Stimulated activated CD4-positive, alpha-beta T cell treated with anti-CD3 and anti-CD28 coated beads, Interleukin-4, amount 100 ng/mL, for 48 hours (primary cell): ENCODE results near the gene PLD1.
"Not testable (repeated sequence)": the region's sequence is repeated elsewhere in the genome, so short reads cannot be mapped to it uniquely, and the experiment has no call there.

Experiments
- DNase-seq, 2 donors: peaks; one replicate each; pipeline ENCODE4 v3.0.0-alpha.2; 2020; ENCODE audit warnings: low read depth in 2 of 2

The PLD1 gene

GRCh38 chr3:171564748-171565480 lies 245.4 kb downstream of the PLD1 start:
- no peak for DNase-seq

- DNase-seq = no peak
These were observed 247.0 kb downstream of the PLD1 start for GRCh38 chr3:171563298-171563697.

- not testable (repeated sequence) for DNase-seq
These were observed 247.8 kb downstream of the PLD1 start for GRCh38 chr3:171562459-171562858.

DNA sequence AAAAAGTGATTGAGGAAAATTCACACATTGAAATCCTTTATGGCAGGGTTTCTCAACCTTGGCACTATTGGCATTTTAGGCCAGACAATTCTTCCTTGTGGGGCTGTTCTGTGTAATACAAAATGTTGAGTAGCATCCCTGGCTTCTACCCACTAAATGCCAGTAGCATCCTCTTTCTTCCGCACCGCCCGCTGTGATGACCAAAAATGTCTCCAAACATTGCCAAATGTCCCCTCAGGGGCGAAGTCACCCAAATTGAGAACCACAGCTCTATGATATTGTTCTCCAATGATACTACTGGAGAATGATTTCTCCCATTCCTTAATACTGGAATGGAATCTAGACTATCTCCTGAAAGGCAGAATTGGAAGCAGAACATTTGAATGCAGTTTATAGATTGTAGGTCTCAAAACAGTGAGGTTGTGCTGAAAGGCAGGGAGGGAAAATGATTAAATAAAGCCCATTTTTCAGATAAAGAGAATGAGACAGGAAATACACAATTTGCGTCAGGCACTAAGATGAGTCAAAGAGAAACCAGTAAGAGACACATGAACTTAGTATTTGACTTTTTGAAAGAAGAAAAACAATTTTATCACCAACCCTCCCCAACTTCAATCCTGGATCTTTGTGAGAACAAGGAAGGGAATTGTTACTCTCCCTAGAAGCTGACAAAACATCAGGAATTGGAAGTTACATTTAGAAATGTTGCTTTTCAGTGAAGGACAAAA lies 248.5 kb downstream of the PLD1 start:
- DNase-seq = no peak

- no peak for DNase-seq
These were observed 250.7 kb downstream of the PLD1 start for GRCh38 chr3:171559586-171559985.

DNA sequence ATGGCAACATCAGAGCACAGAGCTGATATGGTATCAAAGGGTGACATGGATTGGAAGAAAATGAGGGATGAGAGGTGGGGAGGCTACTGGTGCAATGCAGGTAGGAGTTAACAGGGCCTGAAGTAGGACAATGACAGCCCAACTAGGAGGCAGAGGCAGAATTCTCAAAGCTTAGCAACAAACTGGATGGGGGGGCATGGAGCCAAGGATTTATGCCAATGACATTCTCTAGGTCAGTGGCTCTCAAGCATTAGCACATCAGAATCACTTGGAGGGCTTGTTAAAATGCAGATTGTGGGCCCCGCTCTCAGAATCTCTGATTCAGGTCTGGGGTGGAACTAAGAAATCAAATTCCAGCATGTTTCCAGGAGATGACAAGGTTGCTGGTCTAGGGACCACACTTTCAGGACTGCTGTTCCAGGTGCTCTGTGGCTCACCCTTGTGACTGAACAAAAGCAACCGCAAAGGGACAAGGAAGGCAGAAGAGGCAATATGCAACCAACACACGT lies 252.0 kb downstream of the PLD1 start:
- no peak for DNase-seq

DNA sequence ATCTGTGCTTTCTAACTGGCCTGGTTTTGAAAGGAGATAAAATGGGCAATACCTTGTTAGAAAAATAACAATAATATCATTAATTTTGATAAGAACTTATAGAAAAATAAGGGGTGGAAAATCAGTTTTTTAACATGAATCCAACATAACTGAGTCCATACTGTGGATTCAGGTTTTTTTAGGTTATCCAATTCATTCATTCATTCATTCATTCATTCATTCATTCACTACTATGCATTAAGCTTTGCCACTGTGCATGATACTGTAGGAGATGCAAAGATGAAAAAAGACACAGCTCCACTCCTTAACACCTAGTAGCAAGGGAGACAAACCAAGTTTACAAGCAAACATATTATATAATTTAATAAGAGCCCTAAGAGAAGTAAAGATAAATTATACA lies 253.1 kb downstream of the PLD1 start:
- no peak for DNase-seq

- DNase-seq = no peak
These were observed 253.6 kb downstream of the PLD1 start for GRCh38 chr3:171556574-171557145.

DNA sequence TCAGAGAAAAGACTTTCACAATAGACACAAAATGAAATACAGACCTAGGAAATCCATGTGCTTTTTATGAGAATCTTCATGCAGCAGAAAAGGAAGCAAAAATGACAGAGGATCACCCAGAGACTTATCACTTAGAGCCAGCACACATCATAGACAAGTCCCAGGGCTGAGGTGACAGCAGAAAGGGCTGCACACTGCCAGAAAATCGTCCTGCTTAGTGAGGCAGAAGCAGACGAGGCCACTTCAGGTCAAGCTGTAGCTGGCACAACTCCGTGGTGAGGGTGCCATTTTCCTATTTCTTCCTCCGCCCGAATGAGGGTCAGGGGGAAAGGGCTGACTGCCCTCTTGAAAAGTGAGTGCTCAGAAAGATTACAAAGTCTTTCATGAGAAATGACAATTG lies 254.1 kb downstream of the PLD1 start:
- DNase-seq = no peak

DNA sequence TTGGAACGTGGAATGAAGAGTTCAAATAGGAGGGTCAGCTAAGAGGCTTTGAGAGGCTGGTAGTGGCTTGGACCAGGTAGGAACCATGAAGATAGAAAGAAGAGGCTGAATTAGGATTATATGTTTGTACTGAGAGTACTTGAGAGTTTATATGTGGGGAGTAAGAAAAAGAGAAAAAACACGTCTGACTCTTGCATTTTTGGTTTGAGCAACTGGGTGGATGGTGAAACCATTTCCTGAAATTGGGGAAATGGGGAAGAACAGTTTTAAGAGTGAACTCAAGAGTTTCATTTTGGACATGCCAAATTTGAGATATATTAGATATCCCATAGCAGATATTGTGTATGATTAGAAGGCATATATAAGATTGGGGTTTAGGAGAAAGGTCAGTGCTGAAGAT lies 257.2 kb downstream of the PLD1 start:
- no peak for DNase-seq

GRCh38 chr3:171552531-171552930 lies 257.8 kb downstream of the PLD1 start:
- no peak for DNase-seq

DNA sequence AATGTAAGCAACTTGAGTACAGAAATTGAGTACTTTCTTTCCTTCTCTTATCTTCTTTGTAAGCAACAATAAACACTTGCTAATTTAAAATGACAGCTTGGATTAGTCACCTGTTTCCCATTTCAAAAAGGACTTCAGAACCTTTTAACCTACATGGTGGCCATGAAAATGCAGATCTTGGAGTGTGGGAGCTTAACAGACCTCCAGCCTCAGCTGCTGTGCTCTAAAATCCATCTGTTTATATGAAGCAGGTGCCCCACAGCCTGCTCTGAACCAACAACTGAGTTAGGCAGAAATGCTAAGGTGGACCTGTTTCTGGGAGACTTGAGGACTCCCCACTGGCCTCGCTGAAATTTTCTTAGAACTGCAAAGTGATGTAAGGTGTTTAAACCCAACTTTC lies 259.0 kb downstream of the PLD1 start:
- no peak for DNase-seq
